HepG2 (cell line): ENCODE data around the gene DNASE2B. TPM values are rescaled to one million over a fixed set of nuclear protein-coding genes. Genes with fewer than 3 reads are reported as not detected.

Source experiments
- ATAC-seq: fragments of 200-7000 bp; cut with Tn5 transposase; 3 replicates; pipeline ENCODE4 v1.9.1; 2020; ENCODE audit warnings: mild to moderate bottlenecking, moderate library complexity
- BruUV-seq: library from RNA; stranded (reverse); fragments of 400-500 nt; replicated peaks from 2 replicates; lab custom pipeline; 2021; lab: Mats Ljungman, UMichigan
- CTCF ChIA-PET: fragments of 300-600 bp; formaldehyde crosslinking; extraction: SDS; loops from one replicate; lab custom pipeline; 2021; ENCODE audit warnings: low total read pairs, inconsistent platforms, low intra/inter-chr PET ratio; lab: Yijun Ruan, JAX
- POLR2A ChIA-PET: fragments of 350-600 bp; sonication (Branson Sonifier 250); formaldehyde crosslinking; loops from one replicate; lab custom pipeline; 2020; ENCODE audit warnings: antibody characterized with exemption, inconsistent platforms; lab: Yijun Ruan, JAX
- DNase-seq: peaks from one replicate; pipeline ENCODE4 v3.0.0-alpha.2; 2015; ENCODE audit warnings: low spot score
- FAIRE-seq: peaks from 3 replicates; lab custom pipeline; 2011; peaks lifted over from hg19 to GRCh38; lab: Jason Lieb, UNC
- H2AFZ ChIP-seq: one replicate; pipeline ENCODE4 v1.6.1; 2011; ENCODE audit warnings: low read length, inconsistent platforms
- H3K27ac ChIP-seq: fragments of 300-600 bp; 3 replicates; pipeline ENCODE4 v1.8.0; 2011; ENCODE audit warnings: mixed run types, mild to moderate bottlenecking, mixed read lengths, low read length, inconsistent platforms; ENCODE audit not compliant: insufficient read depth; ENCODE audit errors: extremely low read length
- H3K27me3 ChIP-seq, 2 experiments: fragments of 200-600 bp in 1 of 2; 2 replicates in 1 of 2; 3 replicates in 1 of 2; pipeline versions ENCODE4 v1.6.0 to v1.8.0; 2011; ENCODE audit warnings: low read length in 2 of 2, mild to moderate bottlenecking in 2 of 2, moderate library complexity in 2 of 2, inconsistent platforms in 1 of 2; ENCODE audit not compliant: insufficient read depth in 2 of 2, control insufficient read depth in 1 of 2
- H3K36me3 ChIP-seq, 2 experiments: fragments of 200-600 bp in 1 of 2; replicated peaks in 1 of 2; 2 replicates in 1 of 2; 3 replicates in 1 of 2; pipeline versions ENCODE4 v1.5.1 to v1.8.0; 2011; ENCODE audit warnings: low read length in 2 of 2, inconsistent platforms in 1 of 2; ENCODE audit not compliant: insufficient read depth in 2 of 2, control insufficient read depth in 1 of 2
- H3K4me1 ChIP-seq: 2 replicates; pipeline ENCODE4 v1.5.1; 2012; ENCODE audit warnings: low read length, inconsistent platforms; ENCODE audit not compliant: insufficient read depth
- H3K4me2 ChIP-seq: 2 replicates; pipeline ENCODE4 v1.6.0; 2011; ENCODE audit warnings: low read depth, low read length, inconsistent platforms
- H3K4me3 ChIP-seq, 3 experiments: fragments of 200-600 bp in 1 of 3; sonication (generic), shearing (Covaris generic) in 1 of 3; replicated peaks in 1 of 3; 2 replicates each; pipeline ENCODE4 v1.5.1; 2011 to 2016; ENCODE audit warnings: low read length in 3 of 3, inconsistent platforms in 2 of 3, low read depth in 2 of 3, mild to moderate bottlenecking in 2 of 3, control low read depth in 1 of 3, mixed read lengths in 1 of 3; ENCODE audit not compliant: insufficient read depth in 1 of 3
- H3K79me2 ChIP-seq: one replicate; pipeline ENCODE4 v1.6.1; 2011; ENCODE audit warnings: low read length, inconsistent platforms; ENCODE audit not compliant: insufficient read depth
- H3K9ac ChIP-seq: 2 replicates; pipeline ENCODE4 v1.6.0; 2011; ENCODE audit warnings: mild to moderate bottlenecking, low read depth, low read length, inconsistent platforms; ENCODE audit not compliant: insufficient read depth
- H3K9me3 ChIP-seq: 2 replicates; pipeline ENCODE4 v1.5.1; 2012; ENCODE audit warnings: mild to moderate bottlenecking, low read length
- H4K20me1 ChIP-seq: 2 replicates; pipeline ENCODE4 v1.6.0; 2011; ENCODE audit warnings: inconsistent platforms, mild to moderate bottlenecking, low read length, moderate library complexity; ENCODE audit not compliant: insufficient read depth
- CAMTA2 ChIP-seq: sonication (generic); formaldehyde crosslinking; IDR thresholded peaks from 2 replicates; pipeline ENCODE4 v1.4.0; 2020; ENCODE audit warnings: mild to moderate bottlenecking, missing genetic modification reagents, borderline replicate concordance
- CBX2 ChIP-seq, 2 experiments: fragments of 200-600 bp in 1 of 2; sonication (generic); formaldehyde crosslinking in 1 of 2; IDR thresholded peaks; 2 replicates each; pipeline versions ENCODE4 v1.7.0 to v1.8.1; 2018 to 2022; ENCODE audit warnings: low read depth in 2 of 2, low read length in 1 of 2, mild to moderate bottlenecking in 1 of 2, missing genetic modification reagents in 1 of 2
- SMAD9 ChIP-seq: sonication (generic); formaldehyde crosslinking; IDR thresholded peaks from 2 replicates; pipeline ENCODE4 v1.5.1; 2020; ENCODE audit warnings: mild to moderate bottlenecking, missing genetic modification reagents
- STAG1 ChIP-seq: sonication (generic); formaldehyde crosslinking; IDR thresholded peaks from 2 replicates; pipeline ENCODE4 v1.4.0; 2020; ENCODE audit warnings: missing genetic modification reagents
- ZC3H4 ChIP-seq: sonication (generic); formaldehyde crosslinking; IDR thresholded peaks from 2 replicates; pipeline ENCODE4 v1.4.0; 2020; ENCODE audit warnings: missing genetic modification reagents, borderline replicate concordance
- ZNF747 ChIP-seq: sonication (generic); formaldehyde crosslinking; IDR thresholded peaks from 2 replicates; pipeline ENCODE4 v1.8.1; 2023; ENCODE audit warnings: missing genetic modification reagents, mild to moderate bottlenecking, borderline replicate concordance
- WGBS: methylation state at CpG from one replicate; pipeline ENCODE4 v1.1.6; 2017; ENCODE audit warnings: low lambda C conversion rate; 5-methylcytosine and 5-hydroxymethylcytosine counted together
- in situ Hi-C: cut with HindIII; loops from 2 replicates; pipeline ENCODE4 v1.10.0; 2017; ENCODE audit warnings: low pct_unique_long_range_greater_than_20kb; ENCODE audit not compliant: extremely low pct_ligation_motif_present
- intact Hi-C: fragments of 100-400 bp; cut with micrococcal nuclease; formaldehyde crosslinking; loops from one replicate; pipeline ENCODE4 v1.10.0; 2022; ENCODE audit not compliant: unreplicated experiment
- polyA plus RNA-seq, 8 experiments: library from polyadenylated mRNA; depleted of rRNA in 3 of 8; stranded (reverse) in 7 of 8; unstranded in 1 of 8; fragments of >200 nt; fragmentation: Illumina TruSeq in 4 of 8; extraction: Trizol in 4 of 8; gene quantifications; 2 replicates each; pipeline versions ENCODE4 v1.2.1 to v1.2.3, GENCODE V29; 2011 to 2016; ENCODE audit warnings: low read depth in 4 of 8, missing spikeins in 1 of 8, mixed read lengths in 1 of 8; ENCODE audit not compliant: insufficient read depth in 1 of 8
- total RNA-seq, 5 experiments: library from RNA; depleted of rRNA; stranded (reverse); fragments of >200 nt; fragmentation: Illumina TruSeq; extraction: Trizol; gene quantifications; 2 replicates each; pipeline ENCODE4 v1.2.3, GENCODE V29; 2016; ENCODE audit warnings: low read depth in 1 of 5
- TF ChIP-seq, protein P1 (sequence below): IDR thresholded peaks from 2 replicates; pipeline ENCODE4 v1.6.1; 2016
- TF ChIP-seq, protein P2 (sequence below): sonication (generic); formaldehyde crosslinking; IDR thresholded peaks from 2 replicates; pipeline ENCODE4 v1.4.0; 2020; ENCODE audit warnings: missing genetic modification reagents
- TF ChIP-seq, protein P3 (sequence below): sonication (generic); formaldehyde crosslinking; IDR thresholded peaks from 2 replicates; pipeline ENCODE4 v1.5.0; 2020; ENCODE audit warnings: mild to moderate bottlenecking, missing genetic modification reagents
- TF ChIP-seq, protein P4 (sequence below): sonication (generic); formaldehyde crosslinking; IDR thresholded peaks from 2 replicates; pipeline ENCODE4 v1.5.0; 2020; ENCODE audit warnings: mild to moderate bottlenecking, missing genetic modification reagents
- TF ChIP-seq, protein P5 (sequence below): sonication (generic); formaldehyde crosslinking; IDR thresholded peaks from 2 replicates; pipeline ENCODE4 v1.9.0; 2022; ENCODE audit warnings: low read depth, missing genetic modification reagents

DNASE2B gene
- total and polyA plus RNA-seq, 2 of the 13 experiments (the other 11 are each of a cell fraction or from before 2014, with no cell fraction given) = not detected

DNA sequence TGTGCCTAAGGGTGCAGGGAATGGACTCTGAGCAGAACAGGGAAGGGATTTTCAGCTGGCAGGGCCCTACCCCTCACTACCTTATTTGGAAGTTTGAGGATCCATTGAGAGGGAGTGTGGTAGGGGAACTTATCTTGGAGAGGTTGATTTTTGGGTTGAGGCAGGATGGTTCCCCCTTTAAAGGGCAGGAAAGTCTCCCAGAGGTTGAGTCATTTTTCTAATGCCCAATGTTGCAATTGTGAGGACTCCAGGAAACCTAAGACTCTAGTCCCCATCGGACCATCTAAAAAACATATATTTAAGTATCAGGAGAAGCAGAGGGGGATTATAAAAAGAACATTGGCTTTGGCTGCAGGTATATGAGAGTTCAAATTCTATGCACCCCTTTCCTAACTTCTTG lies 49.5 kb upstream of the DNASE2B start:
- no peak for FAIRE-seq
- POLR2A ChIA-PET = no interaction called here
- no peak for ATAC-seq
- no peak overlapping the region for H2AFZ ChIP-seq
- H3K9me3 ChIP-seq = no peaks in the 10 kb centered on the region
- CTCF ChIA-PET = no interaction called here
- no TSS peak for BruUV-seq
- H4K20me1 ChIP-seq = no peaks in the 10 kb centered on the region
- no peaks in the 10 kb centered on the region; a peak in 1 of 5 replicates for H3K27me3 ChIP-seq
- H3K27ac ChIP-seq = no peak overlapping the region
- WGBS = 6% methylated on average over 1 of the region's 1 CpG
- intact Hi-C loops = no loop called here
- no peak overlapping the region for H3K4me2 ChIP-seq
- H3K4me1 ChIP-seq = no peaks in the 10 kb centered on the region
- H3K4me3 ChIP-seq = no peak overlapping the region
- in situ Hi-C loops = no loop called here
- DNase-seq = no peak
- no peaks in the 10 kb centered on the region for H3K79me2 ChIP-seq
- H3K36me3 ChIP-seq = no peaks in the 10 kb centered on the region
- no peak overlapping the region for H3K9ac ChIP-seq
- no peak for TF ChIP-seq CBX2 (IDR thresholded peaks at IDR 0.05; ENCODE audit: low read depth, low read length)
- TF ChIP-seq CBX2 (CRISPR knock-in tag; IDR thresholded peaks at IDR 0.05; ENCODE audit: low read depth) = no peak
- TF ChIP-seq STAG1 (CRISPR knock-in tag) = no peak
- TF ChIP-seq, protein P1, sequence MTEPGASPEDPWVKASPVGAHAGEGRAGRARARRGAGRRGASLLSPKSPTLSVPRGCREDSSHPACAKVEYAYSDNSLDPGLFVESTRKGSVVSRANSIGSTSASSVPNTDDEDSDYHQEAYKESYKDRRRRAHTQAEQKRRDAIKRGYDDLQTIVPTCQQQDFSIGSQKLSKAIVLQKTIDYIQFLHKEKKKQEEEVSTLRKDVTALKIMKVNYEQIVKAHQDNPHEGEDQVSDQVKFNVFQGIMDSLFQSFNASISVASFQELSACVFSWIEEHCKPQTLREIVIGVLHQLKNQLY = no peak
- TF ChIP-seq, protein P2, sequence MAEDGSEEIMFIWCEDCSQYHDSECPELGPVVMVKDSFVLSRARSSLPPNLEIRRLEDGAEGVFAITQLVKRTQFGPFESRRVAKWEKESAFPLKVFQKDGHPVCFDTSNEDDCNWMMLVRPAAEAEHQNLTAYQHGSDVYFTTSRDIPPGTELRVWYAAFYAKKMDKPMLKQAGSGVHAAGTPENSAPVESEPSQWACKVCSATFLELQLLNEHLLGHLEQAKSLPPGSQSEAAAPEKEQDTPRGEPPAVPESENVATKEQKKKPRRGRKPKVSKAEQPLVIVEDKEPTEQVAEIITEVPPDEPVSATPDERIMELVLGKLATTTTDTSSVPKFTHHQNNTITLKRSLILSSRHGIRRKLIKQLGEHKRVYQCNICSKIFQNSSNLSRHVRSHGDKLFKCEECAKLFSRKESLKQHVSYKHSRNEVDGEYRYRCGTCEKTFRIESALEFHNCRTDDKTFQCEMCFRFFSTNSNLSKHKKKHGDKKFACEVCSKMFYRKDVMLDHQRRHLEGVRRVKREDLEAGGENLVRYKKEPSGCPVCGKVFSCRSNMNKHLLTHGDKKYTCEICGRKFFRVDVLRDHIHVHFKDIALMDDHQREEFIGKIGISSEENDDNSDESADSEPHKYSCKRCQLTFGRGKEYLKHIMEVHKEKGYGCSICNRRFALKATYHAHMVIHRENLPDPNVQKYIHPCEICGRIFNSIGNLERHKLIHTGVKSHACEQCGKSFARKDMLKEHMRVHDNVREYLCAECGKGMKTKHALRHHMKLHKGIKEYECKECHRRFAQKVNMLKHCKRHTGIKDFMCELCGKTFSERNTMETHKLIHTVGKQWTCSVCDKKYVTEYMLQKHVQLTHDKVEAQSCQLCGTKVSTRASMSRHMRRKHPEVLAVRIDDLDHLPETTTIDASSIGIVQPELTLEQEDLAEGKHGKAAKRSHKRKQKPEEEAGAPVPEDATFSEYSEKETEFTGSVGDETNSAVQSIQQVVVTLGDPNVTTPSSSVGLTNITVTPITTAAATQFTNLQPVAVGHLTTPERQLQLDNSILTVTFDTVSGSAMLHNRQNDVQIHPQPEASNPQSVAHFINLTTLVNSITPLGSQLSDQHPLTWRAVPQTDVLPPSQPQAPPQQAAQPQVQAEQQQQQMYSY (CRISPR knock-in tag) = no peak
- TF ChIP-seq, protein P3, sequence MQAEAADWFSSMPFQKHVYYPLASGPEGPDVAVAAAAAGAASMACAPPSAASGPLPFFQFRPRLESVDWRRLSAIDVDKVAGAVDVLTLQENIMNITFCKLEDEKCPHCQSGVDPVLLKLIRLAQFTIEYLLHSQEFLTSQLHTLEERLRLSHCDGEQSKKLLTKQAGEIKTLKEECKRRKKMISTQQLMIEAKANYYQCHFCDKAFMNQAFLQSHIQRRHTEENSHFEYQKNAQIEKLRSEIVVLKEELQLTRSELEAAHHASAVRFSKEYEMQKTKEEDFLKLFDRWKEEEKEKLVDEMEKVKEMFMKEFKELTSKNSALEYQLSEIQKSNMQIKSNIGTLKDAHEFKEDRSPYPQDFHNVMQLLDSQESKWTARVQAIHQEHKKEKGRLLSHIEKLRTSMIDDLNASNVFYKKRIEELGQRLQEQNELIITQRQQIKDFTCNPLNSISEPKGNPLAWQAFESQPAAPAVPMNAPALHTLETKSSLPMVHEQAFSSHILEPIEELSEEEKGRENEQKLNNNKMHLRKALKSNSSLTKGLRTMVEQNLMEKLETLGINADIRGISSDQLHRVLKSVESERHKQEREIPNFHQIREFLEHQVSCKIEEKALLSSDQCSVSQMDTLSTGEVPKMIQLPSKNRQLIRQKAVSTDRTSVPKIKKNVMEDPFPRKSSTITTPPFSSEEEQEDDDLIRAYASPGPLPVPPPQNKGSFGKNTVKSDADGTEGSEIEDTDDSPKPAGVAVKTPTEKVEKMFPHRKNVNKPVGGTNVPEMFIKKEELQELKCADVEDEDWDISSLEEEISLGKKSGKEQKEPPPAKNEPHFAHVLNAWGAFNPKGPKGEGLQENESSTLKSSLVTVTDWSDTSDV = no peak
- no peak for TF ChIP-seq SMAD9
- TF ChIP-seq, protein P4, sequence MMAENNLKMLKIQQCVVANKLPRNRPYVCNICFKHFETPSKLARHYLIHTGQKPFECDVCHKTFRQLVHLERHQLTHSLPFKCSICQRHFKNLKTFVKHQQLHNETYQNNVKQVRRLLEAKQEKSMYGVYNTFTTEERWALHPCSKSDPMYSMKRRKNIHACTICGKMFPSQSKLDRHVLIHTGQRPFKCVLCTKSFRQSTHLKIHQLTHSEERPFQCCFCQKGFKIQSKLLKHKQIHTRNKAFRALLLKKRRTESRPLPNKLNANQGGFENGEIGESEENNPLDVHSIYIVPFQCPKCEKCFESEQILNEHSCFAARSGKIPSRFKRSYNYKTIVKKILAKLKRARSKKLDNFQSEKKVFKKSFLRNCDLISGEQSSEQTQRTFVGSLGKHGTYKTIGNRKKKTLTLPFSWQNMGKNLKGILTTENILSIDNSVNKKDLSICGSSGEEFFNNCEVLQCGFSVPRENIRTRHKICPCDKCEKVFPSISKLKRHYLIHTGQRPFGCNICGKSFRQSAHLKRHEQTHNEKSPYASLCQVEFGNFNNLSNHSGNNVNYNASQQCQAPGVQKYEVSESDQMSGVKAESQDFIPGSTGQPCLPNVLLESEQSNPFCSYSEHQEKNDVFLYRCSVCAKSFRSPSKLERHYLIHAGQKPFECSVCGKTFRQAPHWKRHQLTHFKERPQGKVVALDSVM (CRISPR knock-in tag) = no peak
- TF ChIP-seq, protein P5, sequence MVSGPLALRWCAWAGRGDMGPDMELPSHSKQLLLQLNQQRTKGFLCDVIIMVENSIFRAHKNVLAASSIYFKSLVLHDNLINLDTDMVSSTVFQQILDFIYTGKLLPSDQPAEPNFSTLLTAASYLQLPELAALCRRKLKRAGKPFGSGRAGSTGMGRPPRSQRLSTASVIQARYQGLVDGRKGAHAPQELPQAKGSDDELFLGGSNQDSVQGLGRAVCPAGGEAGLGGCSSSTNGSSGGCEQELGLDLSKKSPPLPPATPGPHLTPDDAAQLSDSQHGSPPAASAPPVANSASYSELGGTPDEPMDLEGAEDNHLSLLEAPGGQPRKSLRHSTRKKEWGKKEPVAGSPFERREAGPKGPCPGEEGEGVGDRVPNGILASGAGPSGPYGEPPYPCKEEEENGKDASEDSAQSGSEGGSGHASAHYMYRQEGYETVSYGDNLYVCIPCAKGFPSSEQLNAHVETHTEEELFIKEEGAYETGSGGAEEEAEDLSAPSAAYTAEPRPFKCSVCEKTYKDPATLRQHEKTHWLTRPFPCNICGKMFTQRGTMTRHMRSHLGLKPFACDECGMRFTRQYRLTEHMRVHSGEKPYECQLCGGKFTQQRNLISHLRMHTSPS (CRISPR knock-in tag) = no peak
- TF ChIP-seq ZC3H4 (CRISPR knock-in tag) = no peak
- TF ChIP-seq ZNF747 (CRISPR knock-in tag) = no peak
- no peak for TF ChIP-seq CAMTA2 (CRISPR knock-in tag)
